PC-9 (cell line): ENCODE data around the gene EP300. TPM values are rescaled to one million over a fixed set of nuclear protein-coding genes. Genes with fewer than 3 reads are reported as not detected.
"Not testable (repeated sequence)": the region's sequence is repeated elsewhere in the genome, so short reads cannot be mapped to it uniquely, and the experiment has no call there.

ENCODE experiments used
- BruUV-seq: library from RNA; stranded (reverse); fragments of 400-500 nt; replicated peaks from 2 replicates; lab custom pipeline; 2021; lab: Mats Ljungman, UMichigan
- CTCF ChIA-PET: fragments of 300-600 bp; sonication (Branson Sonifier 250); formaldehyde crosslinking; loops from one replicate; lab custom pipeline; 2022; ENCODE audit warnings: antibody characterized with exemption; lab: Charles Lee
- POLR2A ChIA-PET: fragments of 300-600 bp; sonication (Branson Sonifier 250); formaldehyde crosslinking; loops from one replicate; lab custom pipeline; 2022; ENCODE audit warnings: antibody characterized with exemption; ENCODE audit not compliant: unreplicated experiment; lab: Charles Lee
- DNase-seq, 2 experiments: peaks; one replicate each; pipeline versions ENCODE4 v3.0.0 to v3.0.0-alpha.2; 2015 to 2022; ENCODE audit warnings: mixed read lengths in 1 of 2
- H2AFZ ChIP-seq: fragments of 200-600 bp; sonication (generic); 2 replicates; pipeline ENCODE4 v1.8.1; 2017; ENCODE audit warnings: antibody characterized with exemption
- H3F3A ChIP-seq: fragments of 200-600 bp; sonication (generic); 2 replicates; pipeline ENCODE4 v1.8.1; 2017; ENCODE audit warnings: antibody characterized with exemption, mild to moderate bottlenecking, low read depth; ENCODE audit not compliant: insufficient read depth
- H3K27ac ChIP-seq: fragments of 200-600 bp; sonication (generic); 2 replicates; pipeline ENCODE4 v1.6.1; 2016; ENCODE audit warnings: mixed run types
- H3K27me3 ChIP-seq: fragments of 200-600 bp; sonication (generic); 2 replicates; pipeline ENCODE4 v1.6.1; 2016; ENCODE audit warnings: low read depth, mixed run types; ENCODE audit not compliant: insufficient read depth
- H3K36me3 ChIP-seq: fragments of 200-600 bp; sonication (generic); 2 replicates; pipeline ENCODE4 v1.6.1; 2016; ENCODE audit warnings: low read depth, mixed run types
- H3K4me1 ChIP-seq: fragments of 200-600 bp; sonication (generic); replicated peaks from 2 replicates; pipeline ENCODE4 v1.6.1; 2016; ENCODE audit warnings: mixed run types; ENCODE audit not compliant: insufficient read depth
- H3K4me2 ChIP-seq: fragments of 200-600 bp; sonication (generic); 2 replicates; pipeline ENCODE4 v1.6.1; 2017; ENCODE audit warnings: mixed run types
- H3K4me3 ChIP-seq: fragments of 200-600 bp; sonication (generic); 2 replicates; pipeline ENCODE4 v1.6.1; 2016; ENCODE audit warnings: mixed run types
- H3K79me2 ChIP-seq: fragments of 200-600 bp; sonication (generic); 2 replicates; pipeline ENCODE4 v1.6.1; 2017; ENCODE audit warnings: low read depth, mixed run types
- H3K9me2 ChIP-seq: fragments of 200-600 bp; sonication (generic); 2 replicates; pipeline ENCODE4 v1.8.1; 2017; ENCODE audit warnings: mild to moderate bottlenecking; ENCODE audit not compliant: insufficient read depth
- H3K9me3 ChIP-seq: fragments of 200-600 bp; sonication (generic); 2 replicates; pipeline ENCODE4 v1.8.1; 2016; ENCODE audit warnings: low read depth; ENCODE audit not compliant: insufficient read depth
- H4K20me1 ChIP-seq: fragments of 200-600 bp; sonication (generic); 2 replicates; pipeline ENCODE4 v1.8.1; 2017; ENCODE audit not compliant: insufficient read depth
- CTCF ChIP-seq: fragments of 200-600 bp; sonication (generic); conservative IDR thresholded peaks from 2 replicates; pipeline ENCODE4 v1.6.1; 2017; ENCODE audit warnings: mixed run types, antibody characterized with exemption, mild to moderate bottlenecking, moderate library complexity
- EZH2 ChIP-seq: fragments of 200-600 bp; sonication (generic); IDR thresholded peaks from 2 replicates; pipeline ENCODE4 v1.8.0; 2017; ENCODE audit warnings: antibody characterized with exemption, low read depth
- intact Hi-C: fragments of 100-400 bp; cut with micrococcal nuclease; formaldehyde crosslinking; loops from one replicate; pipeline ENCODE4 v1.10.0; 2022; ENCODE audit not compliant: unreplicated experiment
- total RNA-seq: library from RNA; stranded (reverse); gene quantifications from 2 replicates; pipeline ENCODE4 v1.2.3, GENCODE V29; 2021

EP300 gene
- total RNA-seq, 1 experiment from 2014 or later, result 64.3 TPM

- Histone ChIP-seq H2AFZ (no peak overlapping the region), H4K20me1 (peaks cover 89% of the 10 kb centered on the region), H3K27me3 (no peaks in the 10 kb centered on the region), H3K9me2 (no peaks in the 10 kb centered on the region), H3K4me1 (peaks cover 21% of the 10 kb centered on the region), H3K79me2 (peaks cover 96% of the 10 kb centered on the region), H3K27ac (no peak overlapping the region), H3K4me3 (no peak overlapping the region), H3K9me3 (no peaks in the 10 kb centered on the region), H3F3A (peaks cover 17% of the 10 kb centered on the region; the same call in 1 of the 2 replicates), H3K4me2 (peak overlapping the region; percentile 91; the same call in 1 of the 2 replicates), H3K36me3 (peaks cover 27% of the 10 kb centered on the region)
- no peak for TF ChIP-seq EZH2
- TF ChIP-seq CTCF, result no peak
- intact Hi-C loops, result no loop called here
- DNase-seq, result no peak
- BruUV-seq, result no TSS peak
- CTCF ChIA-PET, result no interaction called here
- POLR2A ChIA-PET, result interaction anchor here (0.7 kb wide), 1 partner anchor 94 kb away, joined by 3 read pairs; no protein-coding TSS in a partner anchor
Observed at GRCh38 chr22:41096841-41097240, 4.4 kb downstream of the EP300 start.

GRCh38 chr22:41099036-41099435 is 6.6 kb downstream of the EP300 start:
- Histone ChIP-seq H3K9me2 (no peaks in the 10 kb centered on the region), H3K79me2 (peaks cover 100% of the 10 kb centered on the region), H4K20me1 (peaks cover 100% of the 10 kb centered on the region), H3F3A (peaks cover 14% of the 10 kb centered on the region; the same call in 1 of the 2 replicates), H2AFZ (no peak overlapping the region), H3K9me3 (no peaks in the 10 kb centered on the region), H3K4me2 (no peak overlapping the region), H3K4me3 (no peak overlapping the region), H3K27me3 (no peaks in the 10 kb centered on the region), H3K27ac (no peak overlapping the region), H3K4me1 (peaks cover 21% of the 10 kb centered on the region), H3K36me3 (peaks cover 34% of the 10 kb centered on the region)
- intact Hi-C loops, result no loop called here
- ChIA-PET POLR2A (no interaction called here), CTCF (no interaction called here)
- TF ChIP-seq CTCF (no peak), EZH2 (no peak)
- no TSS peak for BruUV-seq
- DNase-seq, result no peak

GRCh38 chr22:41106122-41106968 is 14.0 kb downstream of the EP300 start:
- H3K9me2 ChIP-seq, result no peaks in the 10 kb centered on the region
- intact Hi-C loops, result no loop called here
- peaks cover 100% of the 10 kb centered on the region for H3K79me2 ChIP-seq
- ChIA-PET POLR2A (interaction anchor here (0.6 to 0.7 kb wide), 3 partner anchors 13 to 84 kb away, joined by 4 to 7 read pairs (median 6); no protein-coding TSS in a partner anchor), CTCF (interaction anchor here (0.6 kb wide), 1 partner anchor 142 kb away, joined by 3 read pairs; no protein-coding TSS in a partner anchor)
- H4K20me1 ChIP-seq, result peaks cover 98% of the 10 kb centered on the region
- H3K4me2 ChIP-seq, result no peak overlapping the region
- H2AFZ ChIP-seq, result no peak overlapping the region
- TF ChIP-seq EZH2 (no peak), CTCF (no peak)
- peaks cover 12% of the 10 kb centered on the region; the same call in 1 of the 2 replicates for H3K36me3 ChIP-seq
- no peak overlapping the region for H3K27ac ChIP-seq
- no peaks in the 10 kb centered on the region for H3K27me3 ChIP-seq
- DNase-seq, result no peak
- no peaks in the 10 kb centered on the region for H3K9me3 ChIP-seq
- BruUV-seq, result no TSS peak
- peaks cover 34% of the 10 kb centered on the region for H3F3A ChIP-seq
- H3K4me1 ChIP-seq, result no peaks in the 10 kb centered on the region
- H3K4me3 ChIP-seq, result no peak overlapping the region

- DNase-seq, H3K4me3 ChIP-seq, H3K9me3 ChIP-seq, BruUV-seq, POLR2A ChIA-PET, H3K4me1 ChIP-seq, H2AFZ ChIP-seq, H3K9me2 ChIP-seq, H3K27ac ChIP-seq, intact Hi-C loops, H3K27me3 ChIP-seq, H3K4me2 ChIP-seq: not testable (repeated sequence)
- peaks cover 14% of the 10 kb centered on the region; the same call in 1 of the 2 replicates for H3K36me3 ChIP-seq
- H3K79me2 ChIP-seq, result peaks cover 98% of the 10 kb centered on the region
- CTCF ChIA-PET, result interaction anchor here (0.6 kb wide), 1 partner anchor 142 kb away, joined by 3 read pairs; no protein-coding TSS in a partner anchor
- H3F3A ChIP-seq, result peaks cover 36% of the 10 kb centered on the region
- H4K20me1 ChIP-seq, result peaks cover 95% of the 10 kb centered on the region
Observed at GRCh38 chr22:41106969-41107325, 14.6 kb downstream of the EP300 start.
